Natural killer cell (primary cell): ENCODE measurements around the gene OTUD4. TPM values are rescaled to one million over a fixed set of nuclear protein-coding genes. Genes with fewer than 3 reads are reported as not detected.

Experiments used
- ATAC-seq, 3 donors: fragments of 150-1000 bp in 2 of 3; fragments of 200-7000 bp in 1 of 3; cut with Tn5 transposase; 1 replicate in 1 of 3; 2 replicates in 2 of 3; pipeline ENCODE4 v1.10.0; 2021; ENCODE audit warnings: mild to moderate bottlenecking in 2 of 3, moderate library complexity in 2 of 3
- DNase-seq, 2 donors: peaks; one replicate each; pipeline versions ENCODE4 v3.0.0 to v3.0.0-alpha.2; 2013 to 2021; ENCODE audit warnings: mixed read lengths in 1 of 2
- H3K27ac ChIP-seq: one replicate; pipeline ENCODE4 v1.5.1; 2013; ENCODE audit warnings: mild to moderate bottlenecking, low read length
- H3K27me3 ChIP-seq: one replicate; pipeline ENCODE4 v1.6.1; 2013; ENCODE audit warnings: low read length; ENCODE audit not compliant: control insufficient read depth, insufficient read depth
- H3K36me3 ChIP-seq: one replicate; pipeline ENCODE4 v1.6.1; 2013; ENCODE audit warnings: low read length; ENCODE audit not compliant: control insufficient read depth, insufficient read depth
- H3K4me1 ChIP-seq: one replicate; pipeline ENCODE4 v1.6.1; 2013; ENCODE audit warnings: low read length; ENCODE audit not compliant: control insufficient read depth, insufficient read depth
- H3K4me3 ChIP-seq: one replicate; pipeline ENCODE4 v1.5.1; 2013; ENCODE audit warnings: low read length
- H3K9me3 ChIP-seq: one replicate; pipeline ENCODE4 v1.6.1; 2013; ENCODE audit warnings: low read length; ENCODE audit not compliant: control insufficient read depth, insufficient read depth
- H3K27ac Mint-ChIP-seq, 2 donors: one replicate each; pipeline ENCODE4 v1.8.0; 2022; ENCODE audit warnings: mild to moderate bottlenecking in 2 of 2, mixed read lengths in 2 of 2, moderate library complexity in 1 of 2
- H3K27me3 Mint-ChIP-seq, 2 donors: one replicate each; pipeline ENCODE4 v1.8.0; 2022; ENCODE audit warnings: low read depth in 2 of 2, mixed read lengths in 2 of 2
- H3K36me3 Mint-ChIP-seq: one replicate; pipeline ENCODE4 v1.8.0; 2022; ENCODE audit warnings: mixed read lengths
- H3K4me1 Mint-ChIP-seq, 2 donors: one replicate each; pipeline ENCODE4 v1.8.0; 2022; ENCODE audit warnings: mixed read lengths in 2 of 2
- H3K4me3 Mint-ChIP-seq: one replicate; pipeline ENCODE4 v1.8.0; 2022; ENCODE audit warnings: mild to moderate bottlenecking, moderate library complexity, mixed read lengths
- H3K9me3 Mint-ChIP-seq, 2 donors: one replicate each; pipeline ENCODE4 v1.8.0; 2022; ENCODE audit warnings: mixed read lengths in 2 of 2
- CTCF ChIP-seq: fragments of 200-600 bp; IDR thresholded peaks from one replicate; pipeline ENCODE4 v1.8.0; 2022; ENCODE audit warnings: antibody characterized with exemption
- WGBS: methylation state at CpG from one replicate; pipeline ENCODE4 v1.1.7; 2013; ENCODE audit warnings: missing lambda C conversion rate; ENCODE audit not compliant: insufficient coverage; 5-methylcytosine and 5-hydroxymethylcytosine counted together
- intact Hi-C: fragments of 100-400 bp; cut with micrococcal nuclease; formaldehyde crosslinking; loops from one replicate; pipeline ENCODE4 v1.14.2; 2022
- total RNA-seq, 4 donors: library from RNA; stranded (reverse); fragments of 120-200 nt in 1 of 4; gene quantifications; one replicate each; pipeline versions ENCODE4 v1.2.3 to v1.2.4, GENCODE V29; 2013 to 2022

Gene OTUD4
- total RNA-seq, 3 donors from 2014 or later (not counting 1 experiment from before 2014, with no cell fraction given) = 60.0 to 73.3 (median 71.6) TPM

GRCh38 chr4:145108128-145108527 lies 72.3 kb downstream of the OTUD4 start:
- Histone ChIP-seq H3K27ac (no peak overlapping the region), H3K27me3 (no peaks in the 10 kb centered on the region), H3K36me3 (peaks cover 84% of the 10 kb centered on the region), H3K9me3 (no peaks in the 10 kb centered on the region), H3K4me3 (no peak overlapping the region), H3K4me1 (no peaks in the 10 kb centered on the region)
- intact Hi-C loops = no loop called here
- Mint-ChIP-seq H3K4me3 (no peak overlapping the region), H3K27me3 (no peaks in the 10 kb centered on the region), H3K4me1 (no peaks in the 10 kb centered on the region), H3K36me3 (peaks cover 20% of the 10 kb centered on the region), H3K9me3 (no peaks in the 10 kb centered on the region), H3K27ac (no peak overlapping the region)
- ATAC-seq (no peak), DNase-seq (no peak)
- no peak for TF ChIP-seq CTCF

GRCh38 chr4:145107126-145107525 lies 73.3 kb downstream of the OTUD4 start:
- no peaks in the 10 kb centered on the region for H3K9me3 ChIP-seq
- H3K36me3 ChIP-seq = peaks cover 74% of the 10 kb centered on the region
- no peaks in the 10 kb centered on the region for H3K9me3 Mint-ChIP-seq
- no peaks in the 10 kb centered on the region for H3K27me3 Mint-ChIP-seq
- ATAC-seq = no peak
- H3K4me3 ChIP-seq = no peak overlapping the region
- H3K27ac Mint-ChIP-seq = no peak overlapping the region
- H3K36me3 Mint-ChIP-seq = peaks cover 10% of the 10 kb centered on the region
- H3K4me1 Mint-ChIP-seq = no peaks in the 10 kb centered on the region
- H3K27me3 ChIP-seq = no peaks in the 10 kb centered on the region
- no peaks in the 10 kb centered on the region for H3K4me1 ChIP-seq
- TF ChIP-seq CTCF = no peak
- WGBS = 50% methylated on average over 1 of the region's 2 CpGs
- intact Hi-C loops = no loop called here
- no peak overlapping the region for H3K27ac ChIP-seq
- DNase-seq = no peak
- H3K4me3 Mint-ChIP-seq = no peak overlapping the region

- no peaks in the 10 kb centered on the region for H3K9me3 ChIP-seq
- H3K4me1 Mint-ChIP-seq = peaks cover 13 to 14% of the 10 kb centered on the region in 2 donors
- H3K36me3 ChIP-seq = peaks cover 41% of the 10 kb centered on the region
- TF ChIP-seq CTCF = no peak
- peaks cover 6% of the 10 kb centered on the region for H3K4me1 ChIP-seq
- DNase-seq = no peak
- ATAC-seq = no peak
- H3K36me3 Mint-ChIP-seq = no peaks in the 10 kb centered on the region
- H3K4me3 Mint-ChIP-seq = no peak overlapping the region
- H3K27ac Mint-ChIP-seq = no peak overlapping the region
- no peak overlapping the region for H3K4me3 ChIP-seq
- H3K27me3 ChIP-seq = no peaks in the 10 kb centered on the region
- intact Hi-C loops = no loop called here
- H3K9me3 Mint-ChIP-seq = no peaks in the 10 kb centered on the region
- no peak overlapping the region for H3K27ac ChIP-seq
- WGBS = no CpG with 5 or more reads among the region's 3 CpGs
- H3K27me3 Mint-ChIP-seq = no peaks in the 10 kb centered on the region
Measured at GRCh38 chr4:145103496-145103895, 76.9 kb downstream of the OTUD4 start.

- H3K27me3 ChIP-seq = no peaks in the 10 kb centered on the region
- intact Hi-C loops = no loop called here
- no peak overlapping the region for H3K4me3 ChIP-seq
- Mint-ChIP-seq H3K27ac (no peak overlapping the region), H3K4me3 (no peak overlapping the region), H3K4me1 (peaks cover 14% of the 10 kb centered on the region in 2 donors), H3K9me3 (no peaks in the 10 kb centered on the region), H3K36me3 (no peaks in the 10 kb centered on the region), H3K27me3 (no peaks in the 10 kb centered on the region)
- H3K27ac ChIP-seq = no peak overlapping the region
- 81% methylated on average over 2 of the region's 2 CpGs for WGBS
- ATAC-seq (no peak), DNase-seq (no peak)
- TF ChIP-seq CTCF = no peak
- H3K36me3 ChIP-seq = peaks cover 34% of the 10 kb centered on the region
- no peaks in the 10 kb centered on the region for H3K9me3 ChIP-seq
- peaks cover 7% of the 10 kb centered on the region for H3K4me1 ChIP-seq
Measured at GRCh38 chr4:145102619-145103018, 77.8 kb downstream of the OTUD4 start.
